DND-41 (cell line): ENCODE data around the gene PARVB.

Experiments used
- CTCF ChIP-seq: IDR thresholded peaks from 2 replicates; pipeline ENCODE4 v1.5.1; 2012; ENCODE audit warnings: borderline replicate concordance, low read length, moderate library complexity, mild to moderate bottlenecking; ENCODE audit not compliant: poor library complexity, severe bottlenecking; ENCODE audit errors: extremely low read depth
- EZH2 ChIP-seq: IDR thresholded peaks from 3 replicates; pipeline ENCODE4 v1.6.1; 2012; ENCODE audit warnings: borderline replicate concordance, low read depth, mild to moderate bottlenecking, moderate library complexity, low read length, inconsistent platforms; ENCODE audit not compliant: severe bottlenecking

DNA sequence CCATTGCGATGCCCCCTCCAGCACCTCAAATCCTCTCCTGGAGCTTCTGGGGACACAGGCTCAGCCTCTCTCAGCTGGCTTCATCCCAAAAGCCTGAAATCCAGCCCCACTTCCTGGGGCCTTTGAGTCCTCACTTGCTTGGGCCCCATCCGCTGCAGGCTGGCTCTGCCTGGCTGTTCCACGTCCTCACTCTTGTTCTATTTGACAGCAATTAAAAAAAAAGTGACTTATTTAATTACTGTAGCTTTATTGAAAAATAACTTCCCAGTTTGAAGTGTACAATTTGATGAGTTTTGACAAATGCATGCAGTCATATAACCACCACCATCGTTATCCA is 183.8 kb downstream of the PARVB start:
- TF ChIP-seq CTCF (no peak), EZH2 (no peak)
